ENCODE measurements around the gene CEP162.
"Not testable (repeated sequence)": the region's sequence is repeated elsewhere in the genome, so short reads cannot be mapped to it uniquely, and the experiment has no call there.

Gene CEP162

GRCh38 chr6:84249724-84250123, 22.3 kb upstream of the CEP162 start:
- Histone ChIP-seq H3K4me2 (ENCODE audit: low read depth, low read length, poor library complexity, severe bottlenecking) (no peak overlapping the region), H3K4me3 (ENCODE audit: low read length, poor library complexity, severe bottlenecking) (no peak overlapping the region), H3K27me3 (ENCODE audit: insufficient read depth, low read length, poor library complexity, severe bottlenecking) (no peaks in the 10 kb centered on the region), H3K36me3 (ENCODE audit: insufficient read depth, low read length) (no peaks in the 10 kb centered on the region), H3K9me2 (replicated peaks; ENCODE audit: low read depth, low read length) (no peaks in the 10 kb centered on the region), H3K79me2 (ENCODE audit: insufficient read depth, low read length) (no peaks in the 10 kb centered on the region), H2AFZ (ENCODE audit: low read length) (0 out of 2 replicates have a peak overlapping the region, but pooled peaks have one; percentile 33), H3K4me1 (ENCODE audit: insufficient read depth, low read length, poor library complexity, severe bottlenecking) (no peaks in the 10 kb centered on the region), H3F3A (ENCODE audit: low read depth) (no peaks in the 10 kb centered on the region), H3K9me3 (ENCODE audit: insufficient read depth, low read depth, low read length) (no peaks in the 10 kb centered on the region), H4K20me1 (ENCODE audit: insufficient read depth, low read length, poor library complexity, severe bottlenecking) (no peaks in the 10 kb centered on the region), H3K9ac (ENCODE audit: low read depth, low read length, poor library complexity, severe bottlenecking) (no peak overlapping the region)
- no peak for TF ChIP-seq EZH2phosphoT487 (IDR thresholded peaks at IDR 0.05; ENCODE audit: borderline replicate concordance)

- H3K4me1 ChIP-seq (ENCODE audit: insufficient read depth, low read length, poor library complexity, severe bottlenecking); H3F3A ChIP-seq (ENCODE audit: low read depth); H3K9me2 ChIP-seq (replicated peaks; ENCODE audit: low read depth, low read length); H3K9ac ChIP-seq (ENCODE audit: low read depth, low read length, poor library complexity, severe bottlenecking); H3K79me2 ChIP-seq (ENCODE audit: insufficient read depth, low read length); H3K9me3 ChIP-seq (ENCODE audit: insufficient read depth, low read depth, low read length); H2AFZ ChIP-seq (ENCODE audit: low read length); H4K20me1 ChIP-seq (ENCODE audit: insufficient read depth, low read length, poor library complexity, severe bottlenecking); H3K36me3 ChIP-seq (ENCODE audit: insufficient read depth, low read length); H3K27me3 ChIP-seq (ENCODE audit: insufficient read depth, low read length, poor library complexity, severe bottlenecking); H3K4me2 ChIP-seq (ENCODE audit: low read depth, low read length, poor library complexity, severe bottlenecking); H3K4me3 ChIP-seq (ENCODE audit: low read length, poor library complexity, severe bottlenecking): not testable (repeated sequence)
These were observed 17.1 kb upstream of the CEP162 start for GRCh38 chr6:84244416-84245081.

- Histone ChIP-seq H3K79me2 (ENCODE audit: insufficient read depth, low read length) (no peaks in the 10 kb centered on the region), H3K9me3 (ENCODE audit: insufficient read depth, low read depth, low read length) (no peaks in the 10 kb centered on the region)
- TF ChIP-seq, protein P1, sequence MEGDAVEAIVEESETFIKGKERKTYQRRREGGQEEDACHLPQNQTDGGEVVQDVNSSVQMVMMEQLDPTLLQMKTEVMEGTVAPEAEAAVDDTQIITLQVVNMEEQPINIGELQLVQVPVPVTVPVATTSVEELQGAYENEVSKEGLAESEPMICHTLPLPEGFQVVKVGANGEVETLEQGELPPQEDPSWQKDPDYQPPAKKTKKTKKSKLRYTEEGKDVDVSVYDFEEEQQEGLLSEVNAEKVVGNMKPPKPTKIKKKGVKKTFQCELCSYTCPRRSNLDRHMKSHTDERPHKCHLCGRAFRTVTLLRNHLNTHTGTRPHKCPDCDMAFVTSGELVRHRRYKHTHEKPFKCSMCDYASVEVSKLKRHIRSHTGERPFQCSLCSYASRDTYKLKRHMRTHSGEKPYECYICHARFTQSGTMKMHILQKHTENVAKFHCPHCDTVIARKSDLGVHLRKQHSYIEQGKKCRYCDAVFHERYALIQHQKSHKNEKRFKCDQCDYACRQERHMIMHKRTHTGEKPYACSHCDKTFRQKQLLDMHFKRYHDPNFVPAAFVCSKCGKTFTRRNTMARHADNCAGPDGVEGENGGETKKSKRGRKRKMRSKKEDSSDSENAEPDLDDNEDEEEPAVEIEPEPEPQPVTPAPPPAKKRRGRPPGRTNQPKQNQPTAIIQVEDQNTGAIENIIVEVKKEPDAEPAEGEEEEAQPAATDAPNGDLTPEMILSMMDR (conservative IDR thresholded peaks at IDR 0.05; ENCODE audit: low read length) = peak; percentile 44
- TF ChIP-seq EZH2phosphoT487 (IDR thresholded peaks at IDR 0.05; ENCODE audit: borderline replicate concordance) = no peak
These were observed 15.8 kb upstream of the CEP162 start for GRCh38 chr6:84243240-84243639.

GRCh38 chr6:84242265-84242664, 14.8 kb upstream of the CEP162 start:
- Histone ChIP-seq H4K20me1 (ENCODE audit: insufficient read depth, low read length, poor library complexity, severe bottlenecking) (no peaks in the 10 kb centered on the region), H3F3A (ENCODE audit: low read depth) (no peaks in the 10 kb centered on the region), H2AFZ (ENCODE audit: low read length) (no peak overlapping the region), H3K27me3 (ENCODE audit: insufficient read depth, low read length, poor library complexity, severe bottlenecking) (no peaks in the 10 kb centered on the region), H3K9me3 (ENCODE audit: insufficient read depth, low read depth, low read length) (no peaks in the 10 kb centered on the region), H3K4me3 (ENCODE audit: low read length, poor library complexity, severe bottlenecking) (no peak overlapping the region), H3K36me3 (ENCODE audit: insufficient read depth, low read length) (no peaks in the 10 kb centered on the region), H3K4me1 (ENCODE audit: insufficient read depth, low read length, poor library complexity, severe bottlenecking) (no peaks in the 10 kb centered on the region), H3K9ac (ENCODE audit: low read depth, low read length, poor library complexity, severe bottlenecking) (no peak overlapping the region), H3K4me2 (ENCODE audit: low read depth, low read length, poor library complexity, severe bottlenecking) (no peak overlapping the region), H3K79me2 (ENCODE audit: insufficient read depth, low read length) (no peaks in the 10 kb centered on the region), H3K9me2 (replicated peaks; ENCODE audit: low read depth, low read length) (no peaks in the 10 kb centered on the region)
- TF ChIP-seq, protein P1 (conservative IDR thresholded peaks at IDR 0.05; ENCODE audit: low read length) = no peak
- no peak for TF ChIP-seq EZH2phosphoT487 (IDR thresholded peaks at IDR 0.05; ENCODE audit: borderline replicate concordance)

More at GRCh38 chr6:84243240-84243639, 15.8 kb upstream of the CEP162 start:
- Histone ChIP-seq H4K20me1 (ENCODE audit: insufficient read depth, low read length, poor library complexity, severe bottlenecking) (no peaks in the 10 kb centered on the region), H3K9me2 (replicated peaks; ENCODE audit: low read depth, low read length) (no peaks in the 10 kb centered on the region), H3K9ac (ENCODE audit: low read depth, low read length, poor library complexity, severe bottlenecking) (no peak overlapping the region), H3K4me3 (ENCODE audit: low read length, poor library complexity, severe bottlenecking) (no peak overlapping the region), H3K36me3 (ENCODE audit: insufficient read depth, low read length) (no peaks in the 10 kb centered on the region), H2AFZ (ENCODE audit: low read length) (no peak overlapping the region), H3F3A (ENCODE audit: low read depth) (no peaks in the 10 kb centered on the region), H3K27me3 (ENCODE audit: insufficient read depth, low read length, poor library complexity, severe bottlenecking) (no peaks in the 10 kb centered on the region), H3K4me2 (ENCODE audit: low read depth, low read length, poor library complexity, severe bottlenecking) (no peak overlapping the region), H3K4me1 (ENCODE audit: insufficient read depth, low read length, poor library complexity, severe bottlenecking) (no peaks in the 10 kb centered on the region)
